ENCODE results near the gene RPTOR.

- TF ChIP-seq ATF2 (tag by site-specific recombination; IDR thresholded peaks at IDR 0.05; ENCODE audit: low read depth) (no peak), ZNF558 (tag by site-specific recombination; IDR thresholded peaks at IDR 0.05) (no peak), ZNF747 (tag by site-specific recombination; IDR thresholded peaks at IDR 0.05) (no peak), CTCF (tag by site-specific recombination; IDR thresholded peaks at IDR 0.05) (no peak), ZFP37 (tag by site-specific recombination; IDR thresholded peaks at IDR 0.05) (no peak), ELK4 (IDR thresholded peaks at IDR 0.05; ENCODE audit: borderline replicate concordance, low read depth, low read length) (no peak), ZNF37A (tag by site-specific recombination; IDR thresholded peaks at IDR 0.05) (no peak), ZBTB10 (tag by site-specific recombination; IDR thresholded peaks at IDR 0.05) (no peak), ZNF658 (tag by site-specific recombination; IDR thresholded peaks at IDR 0.05) (no peak), ZNF513 (tag by site-specific recombination; IDR thresholded peaks at IDR 0.05) (no peak)
Observed at GRCh38 chr17:80727409-80727755, 182.7 kb downstream of the RPTOR start.
